Middle frontal gyrus (tissue), 1 donor: Measurements from ENCODE around the gene GUCA1A.
"Not testable (repeated sequence)": the region's sequence is repeated elsewhere in the genome, so short reads cannot be mapped to it uniquely, and the experiment has no call there.

Experiments
- DNase-seq: peaks from one replicate; pipeline ENCODE4 v3.0.0-alpha.2; 2015; ENCODE audit warnings: low spot score; ENCODE audit errors: extremely low spot score

GUCA1A gene

GRCh38 chr6:42204768-42205282 lies 31.7 kb downstream of the GUCA1A start:
- no peak for DNase-seq

- DNase-seq, result not testable (repeated sequence)
Measured at GRCh38 chr6:42207559-42207958, 34.4 kb downstream of the GUCA1A start.

- no peak for DNase-seq
Measured at GRCh38 chr6:42210551-42210950, 37.4 kb downstream of the GUCA1A start.

DNA sequence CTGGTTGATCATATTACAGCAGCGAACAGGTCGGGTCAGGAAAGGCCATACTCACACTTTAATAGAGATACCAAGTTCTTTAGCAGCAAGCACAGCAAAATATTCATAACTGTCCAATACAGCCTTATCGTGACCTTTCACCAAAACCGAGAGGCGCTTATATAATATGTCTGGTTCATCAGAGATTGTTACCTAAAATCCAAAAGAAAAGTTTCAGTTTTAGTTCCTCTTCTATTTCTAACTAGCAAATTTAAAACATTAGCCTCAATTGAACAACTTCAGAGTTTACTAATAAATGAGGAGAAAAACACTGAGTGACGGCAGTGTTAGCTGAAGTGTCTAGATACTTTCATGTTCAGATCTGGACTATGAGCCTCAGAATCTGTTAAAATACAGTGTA lies 38.6 kb downstream of the GUCA1A start:
- DNase-seq, result no peak

- DNase-seq, result no peak
Measured at GRCh38 chr6:42212442-42212841, 39.3 kb downstream of the GUCA1A start.

DNA sequence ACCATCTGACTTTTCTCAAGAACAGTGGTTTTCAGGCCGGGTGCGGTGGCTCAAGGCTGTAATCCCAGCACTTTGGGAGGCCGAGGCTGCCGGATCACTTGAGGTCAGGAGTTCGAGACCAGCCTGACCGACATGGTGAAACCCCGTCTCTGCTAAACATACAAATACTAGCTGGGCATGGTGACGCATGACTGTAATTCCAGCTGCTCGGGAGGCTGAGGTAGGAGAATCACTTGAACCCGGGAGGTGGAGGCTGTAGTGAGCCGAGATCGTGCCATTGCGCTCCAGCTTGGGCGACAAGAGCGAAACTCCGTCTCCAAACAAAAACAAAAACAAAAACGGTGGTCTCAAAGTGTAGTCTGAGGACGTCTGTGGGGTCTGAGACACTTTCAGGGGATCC lies 43.3 kb downstream of the GUCA1A start:
- DNase-seq, result not testable (repeated sequence)

DNA sequence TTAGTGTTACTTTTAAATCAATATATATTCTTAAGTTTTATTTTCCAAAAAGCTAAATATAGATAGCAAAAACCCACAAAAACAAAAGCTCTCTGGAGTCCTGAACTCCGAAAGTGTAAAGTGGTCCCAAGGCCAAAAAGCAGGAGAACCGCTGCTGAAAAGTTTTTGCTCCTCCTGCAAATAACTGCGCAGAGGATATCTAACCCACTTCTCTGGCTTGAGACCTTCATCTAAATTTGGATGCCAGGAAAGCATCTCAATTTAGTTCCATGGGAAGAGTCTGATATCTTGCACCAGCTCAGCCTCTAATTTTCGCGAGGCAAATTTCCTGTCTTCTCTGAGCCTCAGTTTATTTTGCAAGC lies 44.0 kb downstream of the GUCA1A start:
- DNase-seq, result no peak

DNA sequence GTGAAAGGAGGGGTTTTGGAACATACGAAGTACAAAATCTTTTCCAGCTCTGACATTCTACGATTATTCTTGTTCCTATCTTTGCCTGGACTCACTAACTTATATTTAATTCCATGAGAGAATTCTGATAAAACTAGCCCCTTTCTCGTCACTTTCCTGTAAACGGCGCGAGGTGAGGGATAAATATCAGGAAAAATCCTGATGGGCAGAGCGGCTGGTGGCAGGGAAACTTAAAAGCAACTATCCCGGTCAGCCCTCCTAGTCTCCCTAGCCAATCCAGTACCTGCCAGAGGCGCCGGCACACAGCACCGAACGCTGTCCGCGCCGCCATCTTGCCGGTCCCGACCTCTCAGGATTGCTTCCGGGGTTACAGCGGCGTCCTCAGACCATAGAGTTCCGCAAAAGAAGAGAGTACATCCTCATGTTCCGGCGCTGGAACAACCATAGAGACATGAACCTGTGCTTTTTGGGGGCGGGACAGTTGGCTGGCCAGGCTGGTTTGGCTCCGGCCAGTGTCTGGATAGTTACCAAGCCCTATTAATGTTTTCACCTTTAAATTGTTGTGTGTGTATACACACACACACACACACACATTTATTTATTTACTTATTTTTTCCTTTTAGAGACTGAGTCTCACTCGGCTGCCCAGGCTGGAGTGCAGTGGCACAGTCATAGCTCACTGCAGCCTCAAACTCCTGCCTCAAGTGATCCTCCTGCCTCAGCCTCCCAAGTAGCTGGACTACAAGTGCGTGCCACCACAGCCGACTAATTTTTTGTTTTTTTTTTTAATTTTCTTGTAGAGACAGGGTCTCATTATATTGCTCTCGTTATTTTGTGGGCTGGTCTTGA lies 44.6 kb downstream of the GUCA1A start, which contains the start of gene MRPS10:
TSS of gene MRPS10 (minus strand) at position 343 of the 849 bp plus-strand sequence. CDS start at position 331, 12 bp downstream.
- peak; percentile 89 for DNase-seq

DNA sequence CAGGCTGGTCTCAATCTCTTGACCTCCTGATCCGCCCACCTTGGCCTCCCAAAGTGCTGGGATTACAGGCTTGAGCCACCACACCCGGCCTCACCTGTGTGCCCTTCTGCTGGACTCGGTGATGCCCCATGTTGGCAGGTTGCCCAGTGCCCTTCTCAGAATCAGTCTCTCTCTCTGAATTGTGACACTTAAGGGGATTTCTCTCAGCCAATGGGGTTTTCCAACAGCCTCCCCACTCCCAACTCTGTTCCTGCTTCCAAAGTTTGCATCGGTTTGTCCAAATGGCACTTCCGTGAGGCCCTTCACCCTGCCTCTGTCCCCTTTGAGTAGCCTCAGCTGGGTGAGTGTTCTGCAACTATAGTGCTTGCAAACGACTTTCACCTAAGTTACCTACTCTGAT lies 47.6 kb downstream of the GUCA1A start:
- DNase-seq, result no peak

DNA sequence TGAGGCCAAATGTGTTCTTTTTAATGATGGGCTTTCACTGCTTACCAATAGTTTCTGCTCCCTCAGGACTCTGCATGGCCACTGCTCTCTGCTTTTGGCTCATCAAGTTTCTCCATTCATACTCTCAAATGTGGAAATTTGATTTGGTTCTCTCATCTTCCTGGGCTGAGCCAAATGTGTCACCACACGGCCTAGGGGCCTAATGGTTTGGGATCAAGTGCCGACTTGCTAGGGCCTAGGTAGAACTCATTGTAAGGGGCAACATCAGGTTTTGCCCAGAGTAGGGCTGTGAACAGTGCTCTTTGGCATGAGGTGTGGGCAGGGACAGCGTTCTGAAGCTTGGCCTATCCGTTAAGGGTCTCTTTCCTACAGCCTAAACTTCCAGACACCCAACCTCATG lies 48.4 kb downstream of the GUCA1A start:
- DNase-seq, result no peak

GRCh38 chr6:42222448-42222847 lies 49.3 kb downstream of the GUCA1A start:
- DNase-seq, result no peak

DNA sequence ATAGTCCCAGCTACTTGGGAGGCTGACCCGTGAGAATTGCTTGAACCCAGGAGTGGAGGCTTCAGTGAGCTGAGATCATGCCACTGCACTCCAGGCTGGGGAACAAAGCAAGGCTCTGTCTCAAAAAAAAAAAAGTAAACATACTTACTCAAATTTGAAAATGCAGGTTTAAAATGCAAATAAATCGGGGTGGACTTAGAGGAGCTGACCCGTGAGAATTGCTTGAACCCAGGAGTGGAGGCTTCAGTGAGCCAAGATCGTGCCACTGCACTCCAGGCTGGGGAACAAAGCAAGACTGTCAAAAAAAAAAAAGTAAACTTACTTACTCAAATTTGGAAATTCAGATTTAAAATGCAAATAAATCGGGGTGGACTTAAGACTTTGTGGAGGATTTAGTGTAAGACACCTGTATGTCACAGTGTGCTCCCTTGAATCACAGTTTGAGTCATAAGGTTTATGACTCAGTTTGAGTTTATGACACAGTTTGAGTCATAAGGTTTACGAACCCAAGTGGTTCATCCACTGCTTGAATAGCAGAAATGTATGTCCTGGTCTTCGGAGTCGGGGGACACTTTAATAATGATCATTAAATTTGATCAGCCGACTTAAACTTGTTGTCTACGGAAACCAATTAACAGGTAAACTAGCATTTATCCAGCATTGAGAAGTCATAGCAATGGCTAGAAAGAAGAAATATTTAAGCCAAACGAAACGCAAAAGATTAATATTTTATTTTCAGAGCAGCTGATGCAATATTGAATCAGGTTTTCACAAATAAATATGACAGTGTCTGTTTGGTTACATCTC lies 51.3 kb downstream of the GUCA1A start:
- no peak for DNase-seq

DNA sequence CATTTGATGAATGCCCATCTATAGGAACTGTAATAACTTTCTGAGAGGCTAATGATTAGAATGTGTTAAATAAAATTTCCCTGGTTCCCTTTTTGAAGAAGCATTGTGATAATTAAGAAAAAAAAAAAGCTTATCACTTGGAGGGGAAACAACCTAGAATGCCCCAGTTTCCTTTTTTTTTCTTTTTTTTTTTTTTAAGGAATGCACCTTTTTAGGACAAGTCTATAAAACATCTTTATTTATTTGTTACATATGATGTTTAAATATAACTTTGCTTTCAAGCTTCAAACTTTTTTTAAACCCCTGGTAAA lies 51.8 kb downstream of the GUCA1A start:
- DNase-seq, result no peak

- no peak for DNase-seq
Measured at GRCh38 chr6:42225419-42225818, 52.3 kb downstream of the GUCA1A start.

GRCh38 chr6:42226161-42226611 lies 53.0 kb downstream of the GUCA1A start:
- no peak for DNase-seq

GRCh38 chr6:42226645-42227143 lies 53.5 kb downstream of the GUCA1A start:
- DNase-seq, result no peak

DNA sequence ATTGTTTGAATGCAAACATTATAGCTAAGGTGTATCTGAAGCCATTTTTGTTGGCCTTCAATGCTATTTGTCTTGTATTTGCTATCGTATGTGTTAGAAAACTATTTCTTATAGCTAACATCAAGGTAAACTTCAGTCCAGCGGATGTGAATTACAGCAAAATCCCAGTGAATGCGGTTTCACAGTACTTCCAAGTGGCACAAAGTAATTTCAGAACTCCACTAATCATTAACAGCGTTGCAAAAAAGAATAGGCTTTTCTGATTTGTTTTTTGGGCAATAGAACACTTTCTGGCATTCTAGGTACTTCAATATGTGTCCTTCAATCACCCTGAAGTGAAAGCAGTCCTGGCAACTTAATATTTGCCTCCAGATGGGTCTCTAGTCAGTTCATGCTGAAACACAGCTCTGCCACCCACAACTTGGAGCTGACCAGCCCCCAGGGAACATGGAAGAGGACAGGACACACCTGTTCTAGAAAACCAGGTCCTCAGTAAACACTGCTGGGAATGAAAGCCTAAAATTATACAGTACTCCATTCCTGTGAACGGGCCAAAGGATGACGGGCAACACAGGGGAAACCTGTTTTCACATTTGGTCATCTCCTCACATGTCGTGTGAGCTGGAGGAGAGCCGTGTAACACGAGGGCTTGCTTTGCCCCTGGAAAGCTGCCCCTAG lies 54.1 kb downstream of the GUCA1A start:
- no peak for DNase-seq

DNA sequence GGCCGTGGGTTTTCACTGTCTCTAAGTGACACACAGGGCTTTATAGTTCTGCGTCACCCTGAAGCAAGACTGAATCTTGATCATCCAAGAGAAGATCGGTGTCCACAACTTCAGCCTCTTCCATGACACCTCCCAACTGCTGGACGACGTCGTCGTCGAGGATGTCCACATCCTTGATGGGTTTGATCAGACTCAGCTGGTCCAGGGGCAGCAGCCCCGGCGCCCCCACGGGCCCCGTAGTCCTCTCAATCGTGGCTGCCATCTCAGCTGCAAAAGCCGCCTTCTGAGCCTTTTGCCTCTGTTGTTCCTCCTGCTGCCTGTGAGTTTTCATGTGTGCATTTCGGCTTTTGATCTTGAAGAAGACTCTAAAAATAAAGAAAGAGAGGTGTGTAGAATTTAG lies 55.1 kb downstream of the GUCA1A start:
- no peak for DNase-seq
